HepG2 (cell line): ENCODE data around the gene CLIC4. TPM values are rescaled to one million over a fixed set of nuclear protein-coding genes. Genes with fewer than 3 reads are reported as not detected.
A peak's percentile ranks its signal among the peaks of the same experiment; 100 is the strongest.

Experiments
- AKNA ChIP-seq: sonication (generic); formaldehyde crosslinking; IDR thresholded peaks from 2 replicates; pipeline ENCODE4 v1.4.0; 2020; ENCODE audit warnings: missing genetic modification reagents, borderline replicate concordance
- JARID2 ChIP-seq: sonication (generic); formaldehyde crosslinking; IDR thresholded peaks from 2 replicates; pipeline ENCODE4 v1.8.1; 2023; ENCODE audit warnings: missing genetic modification reagents, inconsistent platforms; ENCODE audit not compliant: insufficient replicate concordance
- KAT8 ChIP-seq: IDR thresholded peaks from 2 replicates; pipeline ENCODE4 v1.6.1; 2016; ENCODE audit warnings: missing genetic modification reagents, missing compliant biosample characterization
- MEIS1 ChIP-seq: sonication (generic); formaldehyde crosslinking; IDR thresholded peaks from 2 replicates; pipeline ENCODE4 v1.9.0; 2021; ENCODE audit warnings: mild to moderate bottlenecking, missing genetic modification reagents, moderate library complexity, borderline replicate concordance
- NCOR1 ChIP-seq: fragments of 200-600 bp; sonication (generic); IDR thresholded peaks from 2 replicates; pipeline ENCODE4 v1.7.0; 2017; ENCODE audit warnings: antibody characterized with exemption, low read length, borderline replicate concordance
- NFE2 ChIP-seq: sonication (generic); formaldehyde crosslinking; IDR thresholded peaks from 2 replicates; pipeline ENCODE4 v1.4.0; 2020; ENCODE audit warnings: missing genetic modification reagents
- ZNF18 ChIP-seq: sonication (generic); formaldehyde crosslinking; IDR thresholded peaks from 2 replicates; pipeline ENCODE4 v1.8.0; 2022; ENCODE audit warnings: mild to moderate bottlenecking, missing genetic modification reagents; ENCODE audit not compliant: insufficient replicate concordance
- ZNF33B ChIP-seq: sonication (generic); formaldehyde crosslinking; IDR thresholded peaks from 2 replicates; pipeline ENCODE4 v1.5.1; 2020; ENCODE audit warnings: mild to moderate bottlenecking, missing genetic modification reagents
- ZNF619 ChIP-seq: sonication (generic); formaldehyde crosslinking; IDR thresholded peaks from 2 replicates; pipeline ENCODE4 v1.4.0; 2020; ENCODE audit warnings: mild to moderate bottlenecking, missing genetic modification reagents
- ZNF709 ChIP-seq: sonication (generic); formaldehyde crosslinking; IDR thresholded peaks from 2 replicates; pipeline ENCODE4 v1.5.0; 2020; ENCODE audit warnings: mild to moderate bottlenecking, missing genetic modification reagents
- polyA plus RNA-seq, 8 experiments: library from polyadenylated mRNA; depleted of rRNA in 3 of 8; stranded (reverse) in 7 of 8; unstranded in 1 of 8; fragments of >200 nt; fragmentation: Illumina TruSeq in 4 of 8; extraction: Trizol in 4 of 8; gene quantifications; 2 replicates each; pipeline versions ENCODE4 v1.2.1 to v1.2.3, GENCODE V29; 2011 to 2016; ENCODE audit warnings: low read depth in 4 of 8, missing spikeins in 1 of 8, mixed read lengths in 1 of 8; ENCODE audit not compliant: insufficient read depth in 1 of 8
- total RNA-seq, 5 experiments: library from RNA; depleted of rRNA; stranded (reverse); fragments of >200 nt; fragmentation: Illumina TruSeq; extraction: Trizol; gene quantifications; 2 replicates each; pipeline ENCODE4 v1.2.3, GENCODE V29; 2016; ENCODE audit warnings: low read depth in 1 of 5
- TF ChIP-seq, protein P1 (sequence below): sonication (generic); formaldehyde crosslinking; IDR thresholded peaks from 2 replicates; pipeline ENCODE4 v1.4.0; 2020; ENCODE audit warnings: mild to moderate bottlenecking, missing genetic modification reagents
- TF ChIP-seq, protein P2 (sequence below): sonication (generic); formaldehyde crosslinking; IDR thresholded peaks from 2 replicates; pipeline ENCODE4 v1.4.0; 2020; ENCODE audit warnings: mild to moderate bottlenecking, missing genetic modification reagents

CLIC4 gene
- total and polyA plus RNA-seq, 2 of the 13 experiments (the other 11 are each of a cell fraction or from before 2014, with no cell fraction given): 23.3 to 77.4 TPM

GRCh38 chr1:24744911-24745710, at the start of gene CLIC4 (continued):
- TF ChIP-seq AKNA (CRISPR knock-in tag): no peak
- no peak for TF ChIP-seq JARID2 (CRISPR knock-in tag)
- TF ChIP-seq, protein P1, sequence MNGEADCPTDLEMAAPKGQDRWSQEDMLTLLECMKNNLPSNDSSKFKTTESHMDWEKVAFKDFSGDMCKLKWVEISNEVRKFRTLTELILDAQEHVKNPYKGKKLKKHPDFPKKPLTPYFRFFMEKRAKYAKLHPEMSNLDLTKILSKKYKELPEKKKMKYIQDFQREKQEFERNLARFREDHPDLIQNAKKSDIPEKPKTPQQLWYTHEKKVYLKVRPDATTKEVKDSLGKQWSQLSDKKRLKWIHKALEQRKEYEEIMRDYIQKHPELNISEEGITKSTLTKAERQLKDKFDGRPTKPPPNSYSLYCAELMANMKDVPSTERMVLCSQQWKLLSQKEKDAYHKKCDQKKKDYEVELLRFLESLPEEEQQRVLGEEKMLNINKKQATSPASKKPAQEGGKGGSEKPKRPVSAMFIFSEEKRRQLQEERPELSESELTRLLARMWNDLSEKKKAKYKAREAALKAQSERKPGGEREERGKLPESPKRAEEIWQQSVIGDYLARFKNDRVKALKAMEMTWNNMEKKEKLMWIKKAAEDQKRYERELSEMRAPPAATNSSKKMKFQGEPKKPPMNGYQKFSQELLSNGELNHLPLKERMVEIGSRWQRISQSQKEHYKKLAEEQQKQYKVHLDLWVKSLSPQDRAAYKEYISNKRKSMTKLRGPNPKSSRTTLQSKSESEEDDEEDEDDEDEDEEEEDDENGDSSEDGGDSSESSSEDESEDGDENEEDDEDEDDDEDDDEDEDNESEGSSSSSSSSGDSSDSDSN (CRISPR knock-in tag): peak; percentile 90
- no peak for TF ChIP-seq ZNF18
- peak; percentile 35; the same call in 1 of the 2 replicates for TF ChIP-seq NCOR1
- TF ChIP-seq ZNF619: peak; percentile 74; the same call in 1 of the 2 replicates
- TF ChIP-seq ZNF709 (CRISPR knock-in tag): no peak; the same call in 1 of the 2 replicates
- TF ChIP-seq MEIS1 (CRISPR knock-in tag): no peak
- TF ChIP-seq, protein P2, sequence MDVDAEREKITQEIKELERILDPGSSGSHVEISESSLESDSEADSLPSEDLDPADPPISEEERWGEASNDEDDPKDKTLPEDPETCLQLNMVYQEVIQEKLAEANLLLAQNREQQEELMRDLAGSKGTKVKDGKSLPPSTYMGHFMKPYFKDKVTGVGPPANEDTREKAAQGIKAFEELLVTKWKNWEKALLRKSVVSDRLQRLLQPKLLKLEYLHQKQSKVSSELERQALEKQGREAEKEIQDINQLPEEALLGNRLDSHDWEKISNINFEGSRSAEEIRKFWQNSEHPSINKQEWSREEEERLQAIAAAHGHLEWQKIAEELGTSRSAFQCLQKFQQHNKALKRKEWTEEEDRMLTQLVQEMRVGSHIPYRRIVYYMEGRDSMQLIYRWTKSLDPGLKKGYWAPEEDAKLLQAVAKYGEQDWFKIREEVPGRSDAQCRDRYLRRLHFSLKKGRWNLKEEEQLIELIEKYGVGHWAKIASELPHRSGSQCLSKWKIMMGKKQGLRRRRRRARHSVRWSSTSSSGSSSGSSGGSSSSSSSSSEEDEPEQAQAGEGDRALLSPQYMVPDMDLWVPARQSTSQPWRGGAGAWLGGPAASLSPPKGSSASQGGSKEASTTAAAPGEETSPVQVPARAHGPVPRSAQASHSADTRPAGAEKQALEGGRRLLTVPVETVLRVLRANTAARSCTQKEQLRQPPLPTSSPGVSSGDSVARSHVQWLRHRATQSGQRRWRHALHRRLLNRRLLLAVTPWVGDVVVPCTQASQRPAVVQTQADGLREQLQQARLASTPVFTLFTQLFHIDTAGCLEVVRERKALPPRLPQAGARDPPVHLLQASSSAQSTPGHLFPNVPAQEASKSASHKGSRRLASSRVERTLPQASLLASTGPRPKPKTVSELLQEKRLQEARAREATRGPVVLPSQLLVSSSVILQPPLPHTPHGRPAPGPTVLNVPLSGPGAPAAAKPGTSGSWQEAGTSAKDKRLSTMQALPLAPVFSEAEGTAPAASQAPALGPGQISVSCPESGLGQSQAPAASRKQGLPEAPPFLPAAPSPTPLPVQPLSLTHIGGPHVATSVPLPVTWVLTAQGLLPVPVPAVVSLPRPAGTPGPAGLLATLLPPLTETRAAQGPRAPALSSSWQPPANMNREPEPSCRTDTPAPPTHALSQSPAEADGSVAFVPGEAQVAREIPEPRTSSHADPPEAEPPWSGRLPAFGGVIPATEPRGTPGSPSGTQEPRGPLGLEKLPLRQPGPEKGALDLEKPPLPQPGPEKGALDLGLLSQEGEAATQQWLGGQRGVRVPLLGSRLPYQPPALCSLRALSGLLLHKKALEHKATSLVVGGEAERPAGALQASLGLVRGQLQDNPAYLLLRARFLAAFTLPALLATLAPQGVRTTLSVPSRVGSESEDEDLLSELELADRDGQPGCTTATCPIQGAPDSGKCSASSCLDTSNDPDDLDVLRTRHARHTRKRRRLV: 0 out of 2 replicates have a peak, but pooled peaks have one; percentile 38
- TF ChIP-seq NFE2: no peak
- TF ChIP-seq ZNF33B (CRISPR knock-in tag): peak; percentile 77; the same call in 1 of the 2 replicates
- TF ChIP-seq KAT8 (CRISPR knock-in tag): peak; percentile 53; the same call in 1 of the 2 replicates
